ENCODE measurements around the gene MTOR.

- TF ChIP-seq, protein P1, sequence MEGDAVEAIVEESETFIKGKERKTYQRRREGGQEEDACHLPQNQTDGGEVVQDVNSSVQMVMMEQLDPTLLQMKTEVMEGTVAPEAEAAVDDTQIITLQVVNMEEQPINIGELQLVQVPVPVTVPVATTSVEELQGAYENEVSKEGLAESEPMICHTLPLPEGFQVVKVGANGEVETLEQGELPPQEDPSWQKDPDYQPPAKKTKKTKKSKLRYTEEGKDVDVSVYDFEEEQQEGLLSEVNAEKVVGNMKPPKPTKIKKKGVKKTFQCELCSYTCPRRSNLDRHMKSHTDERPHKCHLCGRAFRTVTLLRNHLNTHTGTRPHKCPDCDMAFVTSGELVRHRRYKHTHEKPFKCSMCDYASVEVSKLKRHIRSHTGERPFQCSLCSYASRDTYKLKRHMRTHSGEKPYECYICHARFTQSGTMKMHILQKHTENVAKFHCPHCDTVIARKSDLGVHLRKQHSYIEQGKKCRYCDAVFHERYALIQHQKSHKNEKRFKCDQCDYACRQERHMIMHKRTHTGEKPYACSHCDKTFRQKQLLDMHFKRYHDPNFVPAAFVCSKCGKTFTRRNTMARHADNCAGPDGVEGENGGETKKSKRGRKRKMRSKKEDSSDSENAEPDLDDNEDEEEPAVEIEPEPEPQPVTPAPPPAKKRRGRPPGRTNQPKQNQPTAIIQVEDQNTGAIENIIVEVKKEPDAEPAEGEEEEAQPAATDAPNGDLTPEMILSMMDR (conservative IDR thresholded peaks at IDR 0.05; ENCODE audit: low read length) = no peak
- no peak for TF ChIP-seq EZH2phosphoT487 (IDR thresholded peaks at IDR 0.05; ENCODE audit: borderline replicate concordance)
Measured at GRCh38 chr1:11184973-11185372, 77.4 kb downstream of the MTOR start.
